Measurements from ENCODE around the gene MYO10.

DNA sequence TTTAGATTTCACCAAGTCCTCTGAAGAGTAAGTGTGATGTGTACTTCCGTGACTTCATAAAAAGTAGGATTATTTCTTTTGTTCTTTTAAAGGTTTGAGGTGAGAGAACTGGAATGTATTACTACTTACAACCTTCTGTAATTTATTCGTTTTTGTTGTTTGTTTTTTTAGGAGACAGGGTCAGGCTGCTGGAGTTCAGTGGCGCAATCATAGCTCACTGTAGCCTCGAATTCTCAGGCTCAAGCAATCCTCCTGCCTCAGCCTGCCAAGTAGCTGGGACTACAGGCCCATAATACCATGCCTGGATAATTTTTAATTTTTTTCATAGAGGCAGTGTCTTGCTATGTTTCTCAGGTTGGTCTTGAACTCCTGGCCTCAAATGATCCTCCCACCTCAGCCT lies 251.0 kb downstream of the MYO10 start:
- TF ChIP-seq, protein P1, sequence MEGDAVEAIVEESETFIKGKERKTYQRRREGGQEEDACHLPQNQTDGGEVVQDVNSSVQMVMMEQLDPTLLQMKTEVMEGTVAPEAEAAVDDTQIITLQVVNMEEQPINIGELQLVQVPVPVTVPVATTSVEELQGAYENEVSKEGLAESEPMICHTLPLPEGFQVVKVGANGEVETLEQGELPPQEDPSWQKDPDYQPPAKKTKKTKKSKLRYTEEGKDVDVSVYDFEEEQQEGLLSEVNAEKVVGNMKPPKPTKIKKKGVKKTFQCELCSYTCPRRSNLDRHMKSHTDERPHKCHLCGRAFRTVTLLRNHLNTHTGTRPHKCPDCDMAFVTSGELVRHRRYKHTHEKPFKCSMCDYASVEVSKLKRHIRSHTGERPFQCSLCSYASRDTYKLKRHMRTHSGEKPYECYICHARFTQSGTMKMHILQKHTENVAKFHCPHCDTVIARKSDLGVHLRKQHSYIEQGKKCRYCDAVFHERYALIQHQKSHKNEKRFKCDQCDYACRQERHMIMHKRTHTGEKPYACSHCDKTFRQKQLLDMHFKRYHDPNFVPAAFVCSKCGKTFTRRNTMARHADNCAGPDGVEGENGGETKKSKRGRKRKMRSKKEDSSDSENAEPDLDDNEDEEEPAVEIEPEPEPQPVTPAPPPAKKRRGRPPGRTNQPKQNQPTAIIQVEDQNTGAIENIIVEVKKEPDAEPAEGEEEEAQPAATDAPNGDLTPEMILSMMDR (IDR thresholded peaks at IDR 0.05), result no peak
- no peak for TF ChIP-seq POLR2A (IDR thresholded peaks at IDR 0.05)
- TF ChIP-seq POLR2AphosphoS5 (IDR thresholded peaks at IDR 0.05), result no peak
- no peak for TF ChIP-seq EP300 (IDR thresholded peaks at IDR 0.05)
